Left colon (tissue), 2 donors: Measurements from ENCODE around the gene TMEM190. TPM values are rescaled to one million over a fixed set of nuclear protein-coding genes. Genes with fewer than 3 reads are reported as not detected.

Experiments used
- ATAC-seq: fragments of 200-7000 bp; cut with Tn5 transposase; one replicate; pipeline ENCODE4 v1.9.1; 2020; ENCODE audit warnings: mild to moderate bottlenecking, moderate library complexity
- DNase-seq, 2 donors: peaks; one replicate each; pipeline ENCODE4 v3.0.0-alpha.2; 2020
- intact Hi-C, 2 donors: fragments of 100-400 bp; cut with DNase I in 1 of 2; cut with micrococcal nuclease in 1 of 2; formaldehyde crosslinking; loops; one replicate each; pipeline versions ENCODE4 v1.11.2 to v1.14.0; 2022; cut with DNase I, micrococcal nuclease
- total RNA-seq, 2 donors: library from RNA; stranded (reverse); fragmentation: NEBNext Ultra II Directional; extraction: Animal tissue kit (Norgen Biotek cat#: 25700); gene quantifications; one replicate each; pipeline ENCODE4 v1.2.1, GENCODE V29; 2021
- donor health status: DM: no; HTN: no; CAD: no.
- donor health status: DM: yes; HTN: yes; CAD: no.

The TMEM190 gene
- total RNA-seq, 2 donors from 2014 or later, result not detected

- no peak for DNase-seq
- ATAC-seq, result no peak
- intact Hi-C loops, result no loop called here
Observed at GRCh38 chr19:55348317-55349034, 28.1 kb upstream of the TMEM190 start.

GRCh38 chr19:55350620-55351315 lies 25.9 kb upstream of the TMEM190 start:
- intact Hi-C loops, result no loop called here

GRCh38 chr19:55352040-55352439 lies 24.6 kb upstream of the TMEM190 start:
- DNase-seq (no peak), ATAC-seq (no peak)
- intact Hi-C loops, result no loop called here

More at GRCh38 chr19:55350620-55351315, 25.9 kb upstream of the TMEM190 start:
- ATAC-seq, result peak; percentile 32
- DNase-seq, result no peak

- ATAC-seq (no peak), DNase-seq (no peak)
- intact Hi-C loops, result no loop called here
Observed at GRCh38 chr19:55352549-55353145, 24.0 kb upstream of the TMEM190 start.

GRCh38 chr19:55353356-55353802 lies 23.2 kb upstream of the TMEM190 start:
- DNase-seq (no peak), ATAC-seq (no peak)
- intact Hi-C loops, result no loop called here

- intact Hi-C loops, result no loop called here
- peak; percentile 78 to 82 for DNase-seq
- ATAC-seq, result peak; percentile 82
Observed at GRCh38 chr19:55353803-55354697, 22.6 kb upstream of the TMEM190 start.

- ATAC-seq (peak; percentile 13), DNase-seq (no peak)
- intact Hi-C loops, result no loop called here
Observed at GRCh38 chr19:55354698-55355212, 21.9 kb upstream of the TMEM190 start, which contains the start of gene COX6B2. Gene COX6B2 (minus strand): TSS chr19:55354719. CDS start chr19:55354521, 198 bp downstream.

- intact Hi-C loops, result no loop called here
- peak in 1 of 2 donors; percentile 45 for DNase-seq
- ATAC-seq, result peak; percentile 24
Observed at GRCh38 chr19:55355213-55355821, 21.3 kb upstream of the TMEM190 start.

- ATAC-seq, result no peak
- intact Hi-C loops, result no loop called here
- DNase-seq, result no peak
Observed at GRCh38 chr19:55358493-55358892, 18.1 kb upstream of the TMEM190 start.

- intact Hi-C loops, result no loop called here
- no peak for ATAC-seq
- no peak for DNase-seq
Observed at GRCh38 chr19:55358943-55359908, 17.4 kb upstream of the TMEM190 start.

- DNase-seq, result no peak
Observed at GRCh38 chr19:55360902-55361301, 15.7 kb upstream of the TMEM190 start.

GRCh38 chr19:55362174-55362989 lies 14.2 kb upstream of the TMEM190 start:
- intact Hi-C loops, result no loop called here
- ATAC-seq (no peak), DNase-seq (no peak)

More at GRCh38 chr19:55360902-55361301, 15.7 kb upstream of the TMEM190 start:
- no peak for ATAC-seq
- intact Hi-C loops, result no loop called here

- DNase-seq (no peak), ATAC-seq (no peak)
- intact Hi-C loops, result no loop called here
Observed at GRCh38 chr19:55362990-55363716, 13.5 kb upstream of the TMEM190 start, which contains the start of gene GARIN5B. Gene GARIN5B (minus strand): TSS chr19:55363260. CDS start chr19:55363066, 194 bp downstream.

- intact Hi-C loops, result no loop called here
- DNase-seq (no peak), ATAC-seq (no peak)
Observed at GRCh38 chr19:55365245-55365644, 11.4 kb upstream of the TMEM190 start.

- DNase-seq (no peak), ATAC-seq (no peak)
- intact Hi-C loops, result no loop called here
Observed at GRCh38 chr19:55365964-55366363, 10.7 kb upstream of the TMEM190 start.

- DNase-seq (no peak), ATAC-seq (no peak)
- intact Hi-C loops, result no loop called here
Observed at GRCh38 chr19:55366790-55367189, 9.8 kb upstream of the TMEM190 start.
